ENCODE data around the gene RBMS2. TPM values are rescaled to one million over a fixed set of nuclear protein-coding genes. Genes with fewer than 3 reads are reported as not detected.
A peak's percentile ranks its signal among the peaks of the same experiment; 100 is the strongest.

The RBMS2 gene
- polyA plus RNA-seq, 2 of the 4 experiments (the other 2 are of a cell fraction): 13.3 to 46.4 TPM

GRCh38 chr12:56537546-56537945 lies 15.9 kb downstream of the RBMS2 start:
- CTCF ChIA-PET: no interaction called here
- no peak for DNase-seq (ENCODE audit: low read depth in 1 of 2, low spot score in 1 of 2)
- TF ChIP-seq EHMT2 (IDR thresholded peaks at IDR 0.05; ENCODE audit: low read depth) (no peak), TP53 (CRISPR knock-in tag; IDR thresholded peaks at IDR 0.05) (no peak), POLR2A (IDR thresholded peaks at IDR 0.05; ENCODE audit: low read length) (no peak)
- Histone ChIP-seq H3K4me3 (no peak overlapping the region), H3K27ac (peak overlapping the region in 1 of 2 experiments; percentile 65; a peak in 2 of 6 replicates), H3K9me3 (no peaks in the 10 kb centered on the region), H3K4me2 (peak overlapping the region; percentile 71), H3K4me1 (peaks cover 28% of the 10 kb centered on the region)
- ATAC-seq: no peak; a peak in 2 of 6 replicates
- FAIRE-seq: no peak
- POLR2A ChIA-PET: no interaction called here

- H3K9me3 ChIP-seq: no peaks in the 10 kb centered on the region
- 58% methylated on average over 2 of the region's 2 CpGs for WGBS (ENCODE audit: missing lambda C conversion rate)
- TF ChIP-seq REST (IDR thresholded peaks at IDR 0.05): no peak
- TF ChIP-seq RCOR1 (IDR thresholded peaks at IDR 0.05; ENCODE audit: low read depth, low read length): no peak
- TF ChIP-seq CHD2 (IDR thresholded peaks at IDR 0.05; ENCODE audit: low read length, partially characterized antibody): no peak
- no peak overlapping the region for H3K27ac ChIP-seq
- FAIRE-seq (no peak), DNase-seq (ENCODE audit: low read depth in 1 of 2, low spot score in 1 of 2) (no peak), ATAC-seq (no peak)
- ChIA-PET CTCF (interaction anchor here (1.0 to 5.6 kb wide), 4 partner anchors 20 to 93 kb away, joined by 3 to 35 read pairs (median 6); partner anchors contain the start of gene RBMS2), POLR2A (interaction anchor here (0.9 kb wide), 1 partner anchor 15 kb away, joined by 3 read pairs; no protein-coding TSS in a partner anchor)
- H3K4me2 ChIP-seq: no peak overlapping the region
- peaks cover 27% of the 10 kb centered on the region for H3K4me1 ChIP-seq
- H3K4me3 ChIP-seq: no peak overlapping the region
These were observed 20.0 kb downstream of the RBMS2 start for GRCh38 chr12:56541631-56542030.

GRCh38 chr12:56542164-56542563 lies 20.5 kb downstream of the RBMS2 start:
- TF ChIP-seq MAFK (IDR thresholded peaks at IDR 0.05; ENCODE audit: partially characterized antibody) (peak; percentile 66), KDM1A (IDR thresholded peaks at IDR 0.05; ENCODE audit: low read depth) (no peak)
- no peak for DNase-seq (ENCODE audit: low read depth in 1 of 2, low spot score in 1 of 2)
- peaks cover 21% of the 10 kb centered on the region for H3K4me1 ChIP-seq
- no peak overlapping the region for H3K4me2 ChIP-seq
- ChIA-PET POLR2A (interaction anchor here (0.7 to 0.9 kb wide), 2 partner anchors 15 to 29 kb away, joined by 3 to 6 read pairs; no protein-coding TSS in a partner anchor), CTCF (interaction anchor here (0.6 to 5.6 kb wide), 3 partner anchors 28 to 149 kb away, joined by 3 to 35 read pairs (median 8); no protein-coding TSS in a partner anchor)
- no peak for ATAC-seq
- no peak overlapping the region for H3K27ac ChIP-seq
- WGBS (ENCODE audit: missing lambda C conversion rate): 92% methylated on average over 4 of the region's 4 CpGs
- no peak overlapping the region for H3K4me3 ChIP-seq
- no peak for FAIRE-seq
- no peaks in the 10 kb centered on the region for H3K9me3 ChIP-seq

- Histone ChIP-seq H3K4me3 (no peak overlapping the region), H3K27ac (no peak overlapping the region), H3K9me3 (no peaks in the 10 kb centered on the region), H3K4me1 (no peaks in the 10 kb centered on the region), H3K4me2 (no peak overlapping the region)
- no peak for ATAC-seq
- ChIA-PET POLR2A (no interaction called here), CTCF (interaction anchor here (0.6 to 1.9 kb wide), 2 partner anchors 28 to 59 kb away, joined by 3 to 9 read pairs; no protein-coding TSS in a partner anchor)
- FAIRE-seq: no peak
- no peak for DNase-seq (ENCODE audit: low read depth in 1 of 2, low spot score in 1 of 2)
- 92% methylated on average over 3 of the region's 3 CpGs for WGBS (ENCODE audit: missing lambda C conversion rate)
- TF ChIP-seq CHD2 (IDR thresholded peaks at IDR 0.05; ENCODE audit: low read length, partially characterized antibody): no peak
- no peak for TF ChIP-seq ZFP36 (IDR thresholded peaks at IDR 0.05; ENCODE audit: borderline replicate concordance, partially characterized antibody)
- TF ChIP-seq RNF2 (IDR thresholded peaks at IDR 0.05; ENCODE audit: borderline replicate concordance, low read depth): no peak
- TF ChIP-seq POLR2AphosphoS2 (conservative IDR thresholded peaks at IDR 0.05; ENCODE audit: low read length): no peak
- TF ChIP-seq SREBF2 (IDR thresholded peaks at IDR 0.05): no peak
- TF ChIP-seq MYC (IDR thresholded peaks at IDR 0.05; ENCODE audit: borderline replicate concordance, low read length): no peak
- TF ChIP-seq KDM5A (IDR thresholded peaks at IDR 0.05): no peak
- no peak for TF ChIP-seq CEBPB (IDR thresholded peaks at IDR 0.05)
- TF ChIP-seq EHF (CRISPR knock-in tag; IDR thresholded peaks at IDR 0.05): no peak
These were observed 23.5 kb downstream of the RBMS2 start for GRCh38 chr12:56545023-56545604.

Data from A549 (cell line).